Mesendoderm (in vitro differentiated cells): Measurements from ENCODE around the gene CHD9.

Experiments
- DNase-seq: peaks from one replicate; pipeline ENCODE4 v3.0.0; 2013
- H2AK5ac ChIP-seq: 2 replicates; pipeline ENCODE4 v1.6.1; 2013; ENCODE audit warnings: low read length, inconsistent platforms
- H2BK120ac ChIP-seq: 2 replicates; pipeline ENCODE4 v1.6.1; 2013; ENCODE audit warnings: low read depth, mild to moderate bottlenecking, low read length, moderate library complexity, mixed read lengths
- H2BK15ac ChIP-seq: replicated peaks from 2 replicates; pipeline ENCODE4 v1.6.1; 2013; ENCODE audit warnings: low read depth, mild to moderate bottlenecking, moderate library complexity
- H2BK5ac ChIP-seq: 2 replicates; pipeline ENCODE4 v1.6.1; 2013; ENCODE audit warnings: low read length, inconsistent platforms
- H3K18ac ChIP-seq: 2 replicates; pipeline ENCODE4 v1.6.1; 2013; ENCODE audit warnings: mild to moderate bottlenecking, low read length, mixed read lengths
- H3K23ac ChIP-seq: one replicate; pipeline ENCODE4 v1.6.1; 2013; ENCODE audit warnings: low read length
- H3K27ac ChIP-seq: 2 replicates; pipeline ENCODE4 v1.5.1; 2013; ENCODE audit warnings: low read depth, mild to moderate bottlenecking, inconsistent platforms, low read length, moderate library complexity
- H3K27me3 ChIP-seq: 2 replicates; pipeline ENCODE4 v1.6.1; 2013; ENCODE audit warnings: low read length, control low read depth, mild to moderate bottlenecking, inconsistent platforms; ENCODE audit not compliant: insufficient read depth, poor library complexity
- H3K36me3 ChIP-seq: 2 replicates; pipeline ENCODE4 v1.6.1; 2013; ENCODE audit warnings: low read length, inconsistent platforms; ENCODE audit not compliant: control insufficient read depth, insufficient read depth
- H3K4ac ChIP-seq: one replicate; pipeline ENCODE4 v1.6.1; 2013; ENCODE audit warnings: low read depth, mild to moderate bottlenecking, low read length, moderate library complexity
- H3K4me1 ChIP-seq: 2 replicates; pipeline ENCODE4 v1.6.1; 2013; ENCODE audit warnings: low read depth, low read length, inconsistent platforms; ENCODE audit not compliant: control insufficient read depth
- H3K4me2 ChIP-seq: 2 replicates; pipeline ENCODE4 v1.6.1; 2013; ENCODE audit warnings: low read length
- H3K4me3 ChIP-seq: 2 replicates; pipeline ENCODE4 v1.5.1; 2013; ENCODE audit warnings: mild to moderate bottlenecking, low read length
- H3K56ac ChIP-seq: one replicate; pipeline ENCODE4 v1.6.1; 2013; ENCODE audit warnings: low read length
- H3K79me1 ChIP-seq: 2 replicates; pipeline ENCODE4 v1.6.1; 2013; ENCODE audit warnings: low read length, inconsistent platforms
- H3K79me2 ChIP-seq: 2 replicates; pipeline ENCODE4 v1.6.1; 2013; ENCODE audit warnings: mild to moderate bottlenecking, low read length; ENCODE audit not compliant: control insufficient read depth, insufficient read depth
- H3K9ac ChIP-seq: 2 replicates; pipeline ENCODE4 v1.6.1; 2013; ENCODE audit warnings: low read length, inconsistent platforms
- H4K5ac ChIP-seq: one replicate; pipeline ENCODE4 v1.6.1; 2013; ENCODE audit warnings: low read length
- H4K8ac ChIP-seq: one replicate; pipeline ENCODE4 v1.6.1; 2013; ENCODE audit warnings: low read depth, mild to moderate bottlenecking, control low read depth, low read length, moderate library complexity
- WGBS: extraction: QIAGEN DNeasy Blood & Tissue Kit; methylation state at CpG from one replicate; pipeline ENCODE4 v1.1.7; 2013; ENCODE audit warnings: low lambda C conversion rate, missing lambda C conversion rate; ENCODE audit not compliant: insufficient coverage; ENCODE audit errors: extremely low coverage; 5-methylcytosine and 5-hydroxymethylcytosine counted together

Gene CHD9

GRCh38 chr16:53355064-53355463 lies 300.3 kb downstream of the CHD9 start:
- no peak overlapping the region for H3K4ac ChIP-seq
- H2BK15ac ChIP-seq = no peak overlapping the region
- H3K18ac ChIP-seq = no peak overlapping the region
- no peak for DNase-seq
- WGBS = no CpG with 5 or more reads among the region's 11 CpGs
- no peaks in the 10 kb centered on the region for H3K79me2 ChIP-seq
- H3K23ac ChIP-seq = no peak overlapping the region
- H2AK5ac ChIP-seq = no peak overlapping the region
- H3K4me3 ChIP-seq = no peak overlapping the region
- no peaks in the 10 kb centered on the region for H3K79me1 ChIP-seq
- H3K36me3 ChIP-seq = no peaks in the 10 kb centered on the region
- no peak overlapping the region for H2BK5ac ChIP-seq
- H4K8ac ChIP-seq = no peak overlapping the region
- H2BK120ac ChIP-seq = no peak overlapping the region
- no peaks in the 10 kb centered on the region for H3K27me3 ChIP-seq
- no peak overlapping the region for H4K5ac ChIP-seq
- no peak overlapping the region for H3K4me2 ChIP-seq
- no peaks in the 10 kb centered on the region for H3K4me1 ChIP-seq
- H3K27ac ChIP-seq = no peak overlapping the region
- no peak overlapping the region for H3K9ac ChIP-seq
- no peak overlapping the region for H3K56ac ChIP-seq

DNA sequence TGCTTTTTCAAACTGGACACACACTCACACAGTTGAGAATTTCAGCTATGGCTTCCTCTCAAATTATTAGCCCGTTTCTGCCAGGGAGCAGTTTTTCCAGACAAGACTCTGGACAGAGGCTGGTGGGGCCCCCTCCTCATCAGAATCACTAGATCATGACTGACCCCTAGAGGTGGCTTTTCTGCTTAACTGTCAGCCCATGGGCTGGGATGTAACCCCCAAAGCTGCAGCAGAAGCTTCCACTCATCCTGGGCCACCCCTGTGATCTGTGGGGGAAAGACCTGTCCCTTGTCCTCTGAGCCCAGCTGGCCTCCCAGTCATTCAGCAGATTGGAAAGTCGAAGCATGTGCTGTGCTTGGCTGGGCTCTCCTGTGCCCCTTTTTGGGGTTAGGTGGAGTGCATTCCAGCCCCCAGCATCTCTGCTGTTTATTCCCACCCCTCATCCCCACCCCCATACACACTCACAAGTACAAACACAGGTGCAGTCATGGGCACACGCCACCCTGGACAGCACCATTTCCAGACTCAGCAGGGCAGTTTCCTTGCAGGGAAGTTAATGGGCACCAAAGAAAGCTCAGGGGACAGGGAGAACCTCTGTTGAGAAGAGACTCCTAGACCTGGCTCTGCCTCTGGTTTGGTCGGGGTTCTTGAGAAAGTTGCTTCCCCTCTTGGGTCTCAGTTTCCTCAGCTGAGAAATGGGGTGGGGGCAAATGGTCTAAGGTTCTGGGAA lies 301.9 kb downstream of the CHD9 start:
- Histone ChIP-seq H3K36me3 (no peaks in the 10 kb centered on the region), H3K4me2 (no peak overlapping the region), H4K8ac (no peak overlapping the region), H3K18ac (no peak overlapping the region), H2BK15ac (no peak overlapping the region), H3K4me3 (no peak overlapping the region), H2BK120ac (no peak overlapping the region), H3K4me1 (no peaks in the 10 kb centered on the region), H4K5ac (no peak overlapping the region), H2BK5ac (no peak overlapping the region), H3K23ac (no peak overlapping the region), H3K79me1 (no peaks in the 10 kb centered on the region), H3K79me2 (no peaks in the 10 kb centered on the region), H3K27ac (no peak overlapping the region), H3K9ac (no peak overlapping the region), H3K4ac (no peak overlapping the region), H3K27me3 (no peaks in the 10 kb centered on the region), H2AK5ac (no peak overlapping the region), H3K56ac (no peak overlapping the region)
- DNase-seq = no peak
- no CpG with 5 or more reads among the region's 4 CpGs for WGBS

DNA sequence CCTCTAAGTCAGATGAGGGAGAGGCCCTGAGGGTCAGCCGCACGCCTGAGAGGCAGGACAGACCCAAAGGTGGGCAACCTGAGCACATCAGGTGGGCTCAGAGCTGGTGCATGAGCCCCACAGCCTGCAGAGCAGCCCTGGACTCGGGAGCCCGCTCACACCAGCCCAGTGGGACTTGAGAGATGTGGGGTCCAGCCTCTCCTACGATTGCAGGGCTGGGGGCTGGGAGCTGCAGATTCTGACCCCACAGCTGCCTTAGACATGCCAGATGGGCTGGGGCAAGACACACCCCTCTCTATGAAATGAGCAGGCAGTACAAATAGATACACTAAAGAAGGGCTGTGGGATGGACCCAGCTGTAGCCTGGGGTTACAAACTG lies 302.4 kb downstream of the CHD9 start:
- H3K56ac ChIP-seq = no peak overlapping the region
- H2BK5ac ChIP-seq = no peak overlapping the region
- no CpG with 5 or more reads among the region's 5 CpGs for WGBS
- H3K4me2 ChIP-seq = no peak overlapping the region
- H2AK5ac ChIP-seq = no peak overlapping the region
- H2BK120ac ChIP-seq = no peak overlapping the region
- no peak overlapping the region for H3K9ac ChIP-seq
- no peaks in the 10 kb centered on the region for H3K79me1 ChIP-seq
- H4K5ac ChIP-seq = no peak overlapping the region
- no peak overlapping the region for H3K4ac ChIP-seq
- no peak overlapping the region for H4K8ac ChIP-seq
- H3K79me2 ChIP-seq = no peaks in the 10 kb centered on the region
- DNase-seq = no peak
- no peaks in the 10 kb centered on the region for H3K36me3 ChIP-seq
- no peak overlapping the region for H3K27ac ChIP-seq
- no peak overlapping the region for H2BK15ac ChIP-seq
- no peak overlapping the region for H3K4me3 ChIP-seq
- no peak overlapping the region for H3K23ac ChIP-seq
- no peaks in the 10 kb centered on the region for H3K4me1 ChIP-seq
- H3K18ac ChIP-seq = no peak overlapping the region
- H3K27me3 ChIP-seq = no peaks in the 10 kb centered on the region

DNA sequence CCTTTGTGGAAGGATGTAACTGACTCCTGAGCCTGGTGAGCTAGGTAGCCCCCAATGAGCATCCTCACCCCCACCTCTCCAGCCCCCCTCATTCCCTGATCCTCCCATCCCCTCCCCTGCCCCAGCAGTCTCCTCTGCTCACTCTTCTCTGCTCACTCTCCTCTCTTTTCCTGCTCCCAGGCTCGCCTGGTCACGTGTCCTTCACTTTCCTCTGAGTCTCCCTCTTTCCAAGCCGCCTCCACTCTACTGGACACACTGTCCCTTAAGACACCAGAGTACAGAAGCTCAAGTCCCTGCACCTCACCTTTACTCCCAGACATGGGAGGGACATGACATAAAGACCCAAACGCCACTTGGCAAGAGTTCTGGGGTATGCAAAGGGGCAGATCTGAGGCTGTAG lies 303.2 kb downstream of the CHD9 start:
- Histone ChIP-seq H2AK5ac (no peak overlapping the region), H3K27me3 (no peaks in the 10 kb centered on the region), H3K4me1 (no peaks in the 10 kb centered on the region), H4K5ac (no peak overlapping the region), H2BK5ac (no peak overlapping the region), H3K4me3 (no peak overlapping the region), H3K27ac (no peak overlapping the region), H3K4ac (no peak overlapping the region), H3K56ac (no peak overlapping the region), H3K4me2 (no peak overlapping the region), H3K18ac (no peak overlapping the region), H3K9ac (no peak overlapping the region), H3K23ac (no peak overlapping the region), H3K79me1 (no peaks in the 10 kb centered on the region), H3K36me3 (no peaks in the 10 kb centered on the region), H2BK15ac (no peak overlapping the region), H4K8ac (no peak overlapping the region), H3K79me2 (no peaks in the 10 kb centered on the region), H2BK120ac (no peak overlapping the region)
- no CpG with 5 or more reads among the region's 4 CpGs for WGBS
- DNase-seq = no peak

GRCh38 chr16:53358884-53359283 lies 304.1 kb downstream of the CHD9 start:
- Histone ChIP-seq H2BK5ac (no peak overlapping the region), H3K27me3 (no peaks in the 10 kb centered on the region), H3K27ac (no peak overlapping the region), H3K9ac (no peak overlapping the region), H3K4me1 (no peaks in the 10 kb centered on the region), H2BK120ac (no peak overlapping the region), H2AK5ac (no peak overlapping the region), H3K4me2 (no peak overlapping the region), H2BK15ac (no peak overlapping the region), H3K36me3 (no peaks in the 10 kb centered on the region), H3K23ac (no peak overlapping the region), H3K4me3 (no peak overlapping the region), H3K4ac (no peak overlapping the region), H4K5ac (no peak overlapping the region), H3K56ac (no peak overlapping the region), H3K18ac (no peak overlapping the region), H3K79me1 (no peaks in the 10 kb centered on the region), H4K8ac (no peak overlapping the region), H3K79me2 (no peaks in the 10 kb centered on the region)
- no peak for DNase-seq
- WGBS = no CpG with 5 or more reads among the region's 9 CpGs

- H3K4me2 ChIP-seq = no peak overlapping the region
- H3K9ac ChIP-seq = no peak overlapping the region
- no peak overlapping the region for H4K5ac ChIP-seq
- no peaks in the 10 kb centered on the region for H3K4me1 ChIP-seq
- H3K18ac ChIP-seq = no peak overlapping the region
- H3K79me1 ChIP-seq = no peaks in the 10 kb centered on the region
- H3K36me3 ChIP-seq = no peaks in the 10 kb centered on the region
- H4K8ac ChIP-seq = no peak overlapping the region
- no peak overlapping the region for H3K4ac ChIP-seq
- WGBS = no CpG with 5 or more reads among the region's 1 CpG
- no peaks in the 10 kb centered on the region for H3K79me2 ChIP-seq
- no peak overlapping the region for H2BK5ac ChIP-seq
- H3K4me3 ChIP-seq = no peak overlapping the region
- no peak for DNase-seq
- no peak overlapping the region for H3K56ac ChIP-seq
- H2AK5ac ChIP-seq = no peak overlapping the region
- no peak overlapping the region for H3K23ac ChIP-seq
- no peak overlapping the region for H2BK120ac ChIP-seq
- no peak overlapping the region for H2BK15ac ChIP-seq
- H3K27me3 ChIP-seq = no peaks in the 10 kb centered on the region
- no peak overlapping the region for H3K27ac ChIP-seq
These were observed 315.1 kb downstream of the CHD9 start for GRCh38 chr16:53369921-53370320.
